Stimulated activated memory B cell treated with anti-CD40 and anti-IgM and Interleukin-4, amounts not matched to agents 10 μg/mL and 1 μg/mL and 100 μg/mL, for 72 hours (primary cell): ENCODE measurements around the gene FURIN.
A peak's percentile ranks its signal among the peaks of the same experiment; 100 is the strongest.

ENCODE experiments used
- ATAC-seq: fragments of 150-1000 bp; cut with Tn5 transposase; 2 replicates; pipeline ENCODE4 v1.10.0; 2021
- H3K27ac Mint-ChIP-seq: one replicate; pipeline ENCODE4 v1.8.0; 2022; ENCODE audit warnings: mild to moderate bottlenecking, mixed read lengths
- H3K27me3 Mint-ChIP-seq: one replicate; pipeline ENCODE4 v1.8.0; 2022; ENCODE audit warnings: mixed read lengths
- H3K36me3 Mint-ChIP-seq: one replicate; pipeline ENCODE4 v1.8.0; 2022; ENCODE audit warnings: mixed read lengths
- H3K4me1 Mint-ChIP-seq: one replicate; pipeline ENCODE4 v1.8.0; 2022; ENCODE audit warnings: mixed read lengths
- H3K4me3 Mint-ChIP-seq: one replicate; pipeline ENCODE4 v1.8.0; 2022; ENCODE audit warnings: mild to moderate bottlenecking, moderate library complexity, mixed read lengths
- H3K9me3 Mint-ChIP-seq: one replicate; pipeline ENCODE4 v1.8.0; 2022; ENCODE audit warnings: mixed read lengths

Gene FURIN

GRCh38 chr15:90881181-90881977, 13.0 kb downstream of the FURIN start:
- H3K9me3 Mint-ChIP-seq: no peaks in the 10 kb centered on the region

GRCh38 chr15:90881978-90882721, 13.8 kb downstream of the FURIN start:
- Mint-ChIP-seq H3K27me3 (no peaks in the 10 kb centered on the region), H3K4me3 (no peak overlapping the region), H3K4me1 (peaks cover 23% of the 10 kb centered on the region), H3K36me3 (peaks cover 45% of the 10 kb centered on the region), H3K9me3 (no peaks in the 10 kb centered on the region), H3K27ac (no peak overlapping the region)
- ATAC-seq: no peak

More at GRCh38 chr15:90881181-90881977, 13.0 kb downstream of the FURIN start:
- Mint-ChIP-seq H3K27ac (no peak overlapping the region), H3K36me3 (peaks cover 53% of the 10 kb centered on the region), H3K27me3 (no peaks in the 10 kb centered on the region), H3K4me1 (peaks cover 23% of the 10 kb centered on the region), H3K4me3 (no peak overlapping the region)
- no peak for ATAC-seq

- H3K27ac Mint-ChIP-seq: peak overlapping the region; percentile 79
- ATAC-seq: no peak
- H3K4me3 Mint-ChIP-seq: no peak overlapping the region
- no peaks in the 10 kb centered on the region for H3K27me3 Mint-ChIP-seq
- H3K4me1 Mint-ChIP-seq: peaks cover 23% of the 10 kb centered on the region
- peaks cover 37% of the 10 kb centered on the region for H3K36me3 Mint-ChIP-seq
- H3K9me3 Mint-ChIP-seq: no peaks in the 10 kb centered on the region
Observed at GRCh38 chr15:90882781-90883525, 14.6 kb downstream of the FURIN start.

GRCh38 chr15:90883526-90883975, 15.2 kb downstream of the FURIN start:
- peak overlapping the region; percentile 23 for H3K4me3 Mint-ChIP-seq
- H3K36me3 Mint-ChIP-seq: peaks cover 31% of the 10 kb centered on the region
- peaks cover 23% of the 10 kb centered on the region for H3K4me1 Mint-ChIP-seq
- H3K9me3 Mint-ChIP-seq: no peaks in the 10 kb centered on the region
- H3K27ac Mint-ChIP-seq: peak overlapping the region; percentile 79
- H3K27me3 Mint-ChIP-seq: no peaks in the 10 kb centered on the region
- ATAC-seq: no peak

- ATAC-seq: peak; percentile 32
- Mint-ChIP-seq H3K27me3 (no peaks in the 10 kb centered on the region), H3K36me3 (peaks cover 25% of the 10 kb centered on the region), H3K4me1 (peaks cover 26% of the 10 kb centered on the region), H3K9me3 (no peaks in the 10 kb centered on the region), H3K27ac (peak within 1 kb of the TSS; percentile 79), H3K4me3 (peak within 1 kb of the TSS; percentile 72)
Observed at GRCh38 chr15:90883976-90884718, 15.8 kb downstream of the FURIN start, which contains the start of gene FES. Gene FES (plus strand): TSS chr15:90884504. CDS start chr15:90885046, 542 bp downstream.

GRCh38 chr15:90884719-90885431, 16.5 kb downstream of the FURIN start:
- H3K9me3 Mint-ChIP-seq: no peaks in the 10 kb centered on the region
- peak overlapping the region; percentile 79 for H3K27ac Mint-ChIP-seq
- peaks cover 18% of the 10 kb centered on the region for H3K36me3 Mint-ChIP-seq
- H3K27me3 Mint-ChIP-seq: no peaks in the 10 kb centered on the region
- peak overlapping the region; percentile 72 for H3K4me3 Mint-ChIP-seq
- H3K4me1 Mint-ChIP-seq: peaks cover 30% of the 10 kb centered on the region
- ATAC-seq: peak; percentile 4

- Mint-ChIP-seq H3K27me3 (no peaks in the 10 kb centered on the region), H3K4me3 (peak overlapping the region; percentile 72), H3K36me3 (peaks cover 12% of the 10 kb centered on the region), H3K27ac (peak overlapping the region; percentile 79), H3K4me1 (peaks cover 30% of the 10 kb centered on the region), H3K9me3 (no peaks in the 10 kb centered on the region)
- peak; percentile 77 for ATAC-seq
Observed at GRCh38 chr15:90885432-90886290, 17.3 kb downstream of the FURIN start.

- no peaks in the 10 kb centered on the region for H3K27me3 Mint-ChIP-seq
- H3K36me3 Mint-ChIP-seq: peaks cover 6% of the 10 kb centered on the region
- no peak overlapping the region for H3K4me3 Mint-ChIP-seq
- no peaks in the 10 kb centered on the region for H3K9me3 Mint-ChIP-seq
- ATAC-seq: no peak
- H3K4me1 Mint-ChIP-seq: peaks cover 30% of the 10 kb centered on the region
- H3K27ac Mint-ChIP-seq: peak overlapping the region; percentile 79
Observed at GRCh38 chr15:90886291-90886614, 17.9 kb downstream of the FURIN start.

GRCh38 chr15:90887037-90887481, 18.7 kb downstream of the FURIN start:
- ATAC-seq: no peak
- Mint-ChIP-seq H3K36me3 (no peaks in the 10 kb centered on the region), H3K4me3 (no peak overlapping the region), H3K4me1 (peaks cover 30% of the 10 kb centered on the region), H3K27me3 (no peaks in the 10 kb centered on the region), H3K27ac (no peak overlapping the region), H3K9me3 (no peaks in the 10 kb centered on the region)

GRCh38 chr15:90889313-90889730, 20.9 kb downstream of the FURIN start:
- H3K4me1 Mint-ChIP-seq: peaks cover 26% of the 10 kb centered on the region
- H3K27ac Mint-ChIP-seq: peak overlapping the region; percentile 31
- H3K9me3 Mint-ChIP-seq: no peaks in the 10 kb centered on the region
- no peak overlapping the region for H3K4me3 Mint-ChIP-seq
- ATAC-seq: peak; percentile 44
- H3K36me3 Mint-ChIP-seq: no peaks in the 10 kb centered on the region
- H3K27me3 Mint-ChIP-seq: no peaks in the 10 kb centered on the region

GRCh38 chr15:90889736-90890456, 21.5 kb downstream of the FURIN start:
- H3K36me3 Mint-ChIP-seq: no peaks in the 10 kb centered on the region
- H3K4me1 Mint-ChIP-seq: peaks cover 22% of the 10 kb centered on the region
- H3K4me3 Mint-ChIP-seq: no peak overlapping the region
- H3K27ac Mint-ChIP-seq: peak overlapping the region; percentile 31
- H3K9me3 Mint-ChIP-seq: no peaks in the 10 kb centered on the region
- no peaks in the 10 kb centered on the region for H3K27me3 Mint-ChIP-seq
- ATAC-seq: no peak

- Mint-ChIP-seq H3K27ac (no peak overlapping the region), H3K4me1 (peaks cover 19% of the 10 kb centered on the region), H3K27me3 (no peaks in the 10 kb centered on the region), H3K4me3 (no peak overlapping the region), H3K9me3 (no peaks in the 10 kb centered on the region), H3K36me3 (peaks cover 5% of the 10 kb centered on the region)
- no peak for ATAC-seq
Observed at GRCh38 chr15:90890839-90891238, 22.5 kb downstream of the FURIN start.
